Measurements from ENCODE around the gene ETFA. TPM values are rescaled to one million over a fixed set of nuclear protein-coding genes. Genes with fewer than 3 reads are reported as not detected.

ETFA gene
- total RNA-seq, 1 experiment from 2014 or later: 164 TPM

GRCh38 chr15:76347482-76348055 is 36.3 kb upstream of the ETFA start:
- H3K27me3 Mint-ChIP-seq (ENCODE audit: insufficient read depth, unreplicated experiment): peaks cover 13% of the 10 kb centered on the region
- POLR2A ChIA-PET: no interaction called here
- TF ChIP-seq, protein P1, sequence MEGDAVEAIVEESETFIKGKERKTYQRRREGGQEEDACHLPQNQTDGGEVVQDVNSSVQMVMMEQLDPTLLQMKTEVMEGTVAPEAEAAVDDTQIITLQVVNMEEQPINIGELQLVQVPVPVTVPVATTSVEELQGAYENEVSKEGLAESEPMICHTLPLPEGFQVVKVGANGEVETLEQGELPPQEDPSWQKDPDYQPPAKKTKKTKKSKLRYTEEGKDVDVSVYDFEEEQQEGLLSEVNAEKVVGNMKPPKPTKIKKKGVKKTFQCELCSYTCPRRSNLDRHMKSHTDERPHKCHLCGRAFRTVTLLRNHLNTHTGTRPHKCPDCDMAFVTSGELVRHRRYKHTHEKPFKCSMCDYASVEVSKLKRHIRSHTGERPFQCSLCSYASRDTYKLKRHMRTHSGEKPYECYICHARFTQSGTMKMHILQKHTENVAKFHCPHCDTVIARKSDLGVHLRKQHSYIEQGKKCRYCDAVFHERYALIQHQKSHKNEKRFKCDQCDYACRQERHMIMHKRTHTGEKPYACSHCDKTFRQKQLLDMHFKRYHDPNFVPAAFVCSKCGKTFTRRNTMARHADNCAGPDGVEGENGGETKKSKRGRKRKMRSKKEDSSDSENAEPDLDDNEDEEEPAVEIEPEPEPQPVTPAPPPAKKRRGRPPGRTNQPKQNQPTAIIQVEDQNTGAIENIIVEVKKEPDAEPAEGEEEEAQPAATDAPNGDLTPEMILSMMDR (IDR thresholded peaks at IDR 0.05; ENCODE audit: unreplicated experiment): no peak
- CTCF ChIA-PET: interaction anchor here (0.6 kb wide), 2 partner anchors 28 to 469 kb away, joined by 3 to 4 read pairs; no protein-coding TSS in a partner anchor
- H3K36me3 Mint-ChIP-seq (ENCODE audit: insufficient read depth, unreplicated experiment): peaks cover 16% of the 10 kb centered on the region
- intact Hi-C loops (cut with micrococcal nuclease): no loop called here
- H3K9me3 Mint-ChIP-seq (ENCODE audit: unreplicated experiment): no peaks in the 10 kb centered on the region
- no TSS peak for BruUV-seq (replicated peaks)
- peaks cover 5% of the 10 kb centered on the region for H3K4me1 Mint-ChIP-seq (ENCODE audit: insufficient read depth, unreplicated experiment)
- DNase-seq (ENCODE audit: unreplicated experiment): no peak
- no peak overlapping the region for H3K27ac Mint-ChIP-seq (ENCODE audit: low read depth, unreplicated experiment)
- H3K4me3 Mint-ChIP-seq (ENCODE audit: unreplicated experiment): no peak overlapping the region

- no peak for DNase-seq (ENCODE audit: unreplicated experiment)
- intact Hi-C loops (cut with micrococcal nuclease): no loop called here
- Mint-ChIP-seq H3K27ac (ENCODE audit: low read depth, unreplicated experiment) (no peak overlapping the region), H3K27me3 (ENCODE audit: insufficient read depth, unreplicated experiment) (peaks cover 16% of the 10 kb centered on the region), H3K4me3 (ENCODE audit: unreplicated experiment) (no peak overlapping the region), H3K4me1 (ENCODE audit: insufficient read depth, unreplicated experiment) (peaks cover 5% of the 10 kb centered on the region), H3K36me3 (ENCODE audit: insufficient read depth, unreplicated experiment) (peaks cover 10% of the 10 kb centered on the region), H3K9me3 (ENCODE audit: unreplicated experiment) (no peaks in the 10 kb centered on the region)
- no TSS peak for BruUV-seq (replicated peaks)
- ChIA-PET POLR2A (no interaction called here), CTCF (interaction anchor here (0.6 kb wide), 2 partner anchors 29 to 470 kb away, joined by 3 to 4 read pairs; no protein-coding TSS in a partner anchor)
- TF ChIP-seq, protein P1 (IDR thresholded peaks at IDR 0.05; ENCODE audit: unreplicated experiment): no peak
Measured at GRCh38 chr15:76346669-76347481, 35.6 kb upstream of the ETFA start.

- intact Hi-C loops (cut with micrococcal nuclease): no loop called here
- no TSS peak for BruUV-seq (replicated peaks)
Measured at GRCh38 chr15:76345880-76346668, 34.8 kb upstream of the ETFA start.

More at GRCh38 chr15:76345880-76346668, 34.8 kb upstream of the ETFA start:
- TF ChIP-seq, protein P1 (IDR thresholded peaks at IDR 0.05; ENCODE audit: unreplicated experiment): no peak
- no peak overlapping the region for H3K27ac Mint-ChIP-seq (ENCODE audit: low read depth, unreplicated experiment)
- peaks cover 24% of the 10 kb centered on the region for H3K27me3 Mint-ChIP-seq (ENCODE audit: insufficient read depth, unreplicated experiment)
- H3K9me3 Mint-ChIP-seq (ENCODE audit: unreplicated experiment): no peaks in the 10 kb centered on the region
- peaks cover 5% of the 10 kb centered on the region for H3K4me1 Mint-ChIP-seq (ENCODE audit: insufficient read depth, unreplicated experiment)
- CTCF ChIA-PET: no interaction called here
- H3K36me3 Mint-ChIP-seq (ENCODE audit: insufficient read depth, unreplicated experiment): peaks cover 10% of the 10 kb centered on the region
- DNase-seq (ENCODE audit: unreplicated experiment): no peak
- H3K4me3 Mint-ChIP-seq (ENCODE audit: unreplicated experiment): no peak overlapping the region
- POLR2A ChIA-PET: no interaction called here

Measured in MCF 10A (cell line).